CD4-positive, alpha-beta T cell treated with Interleukin-4 for 1 hour (primary cell): ENCODE data around the gene ITGA1.
"Not testable (repeated sequence)": the region's sequence is repeated elsewhere in the genome, so short reads cannot be mapped to it uniquely, and the experiment has no call there.

Experiments
- DNase-seq, 2 donors: peaks; one replicate each; pipeline ENCODE4 v3.0.0-alpha.2; 2020 to 2022

The ITGA1 gene

DNA sequence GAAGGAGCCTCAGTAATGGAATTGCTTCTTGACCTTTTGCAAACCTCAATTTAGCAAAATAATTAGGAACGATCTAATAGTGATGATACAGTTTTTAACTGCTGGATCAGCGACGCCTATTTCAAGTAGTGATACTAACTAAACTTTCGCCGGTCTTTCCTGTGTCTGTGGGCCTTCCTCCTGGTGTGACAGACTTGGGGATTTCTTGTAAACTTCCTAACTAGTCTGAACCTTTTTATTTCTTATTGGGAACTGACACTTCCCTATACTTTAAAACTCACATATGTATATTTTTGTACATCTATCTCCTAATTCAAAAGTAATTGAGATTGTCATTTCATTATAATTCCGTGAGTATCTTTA lies 15.2 kb downstream of the ITGA1 start:
- DNase-seq = no peak

GRCh38 chr5:52804387-52804791 lies 16.7 kb downstream of the ITGA1 start:
- no peak for DNase-seq

DNA sequence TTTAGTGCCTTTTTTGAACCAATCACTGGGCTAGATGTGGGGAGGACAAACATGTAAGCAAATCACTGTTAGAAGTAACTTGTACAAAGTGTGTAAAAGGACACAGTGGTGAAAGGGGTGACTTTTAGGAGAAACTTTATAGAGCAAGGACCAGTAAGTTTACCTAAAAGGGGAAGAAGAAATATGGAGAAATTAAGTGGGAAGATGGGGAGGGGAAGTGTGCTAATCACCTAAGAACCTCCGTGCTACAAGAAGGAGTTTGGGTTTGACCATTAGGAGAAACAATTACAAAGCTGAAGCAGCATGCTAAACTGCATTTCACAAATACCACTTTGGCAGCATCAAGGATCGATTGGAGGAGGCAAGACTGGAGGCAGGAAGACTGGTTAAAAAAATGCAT lies 17.3 kb downstream of the ITGA1 start:
- DNase-seq = no peak

GRCh38 chr5:52805615-52806014 lies 17.9 kb downstream of the ITGA1 start:
- no peak for DNase-seq

GRCh38 chr5:52807037-52807436 lies 19.3 kb downstream of the ITGA1 start:
- DNase-seq = no peak

DNA sequence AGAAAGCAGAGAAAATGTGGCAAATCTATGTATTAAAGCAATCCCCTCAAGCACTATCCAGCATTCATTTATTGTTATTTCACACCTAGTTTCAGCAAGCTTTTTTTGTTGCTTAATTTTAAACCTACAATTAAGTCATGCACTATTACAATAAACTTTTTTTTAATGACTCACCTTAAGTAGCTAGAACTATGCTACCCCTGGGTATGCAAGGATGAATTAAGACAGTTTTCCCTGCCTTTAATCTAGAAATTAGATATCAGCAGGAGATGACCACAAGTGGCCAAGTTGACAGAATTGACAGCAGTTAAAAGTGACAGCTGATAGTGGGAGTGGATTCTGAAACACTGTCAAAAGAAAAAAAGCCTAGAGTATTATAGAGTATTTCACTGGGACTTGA lies 20.0 kb downstream of the ITGA1 start:
- no peak for DNase-seq

GRCh38 chr5:52808316-52808901 lies 20.7 kb downstream of the ITGA1 start:
- DNase-seq = no peak

DNA sequence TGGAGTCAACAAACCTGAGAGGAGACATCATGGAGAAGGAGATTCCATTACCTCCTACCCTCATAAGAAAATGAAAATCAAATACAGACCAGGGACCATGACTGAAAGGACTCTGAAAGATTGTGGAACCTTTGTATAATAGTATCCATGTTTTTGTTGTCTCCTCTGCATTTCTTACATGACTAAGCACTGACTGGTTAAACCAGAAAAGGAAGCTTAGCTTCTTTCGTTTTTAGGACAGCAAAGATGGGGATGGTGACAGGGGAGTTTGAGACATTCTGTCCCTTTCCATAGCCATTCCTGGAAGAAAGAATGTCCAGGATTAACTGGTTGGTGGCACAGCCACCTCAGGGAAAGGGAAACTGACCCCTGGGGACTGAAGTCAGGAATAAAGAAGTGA lies 22.2 kb downstream of the ITGA1 start:
- DNase-seq = no peak

DNA sequence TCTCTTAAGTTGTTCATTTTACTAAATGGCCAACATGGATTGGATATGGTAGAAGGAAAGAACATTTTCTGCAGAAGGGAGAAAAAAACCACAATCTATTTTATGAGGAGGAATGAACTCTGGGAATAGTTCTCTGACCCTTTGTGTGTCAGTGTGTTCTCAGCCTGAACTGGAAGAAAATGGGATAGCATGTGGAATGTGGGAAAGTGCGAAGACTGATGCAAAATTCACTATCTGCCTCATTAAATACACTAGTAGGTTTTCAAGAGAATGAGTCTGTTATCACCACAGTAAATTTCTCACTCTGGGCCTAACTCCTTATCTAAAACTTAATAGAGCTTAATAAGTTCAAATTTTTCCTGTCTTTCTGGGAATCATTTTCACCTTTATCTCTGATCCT lies 22.7 kb downstream of the ITGA1 start:
- no peak for DNase-seq

DNA sequence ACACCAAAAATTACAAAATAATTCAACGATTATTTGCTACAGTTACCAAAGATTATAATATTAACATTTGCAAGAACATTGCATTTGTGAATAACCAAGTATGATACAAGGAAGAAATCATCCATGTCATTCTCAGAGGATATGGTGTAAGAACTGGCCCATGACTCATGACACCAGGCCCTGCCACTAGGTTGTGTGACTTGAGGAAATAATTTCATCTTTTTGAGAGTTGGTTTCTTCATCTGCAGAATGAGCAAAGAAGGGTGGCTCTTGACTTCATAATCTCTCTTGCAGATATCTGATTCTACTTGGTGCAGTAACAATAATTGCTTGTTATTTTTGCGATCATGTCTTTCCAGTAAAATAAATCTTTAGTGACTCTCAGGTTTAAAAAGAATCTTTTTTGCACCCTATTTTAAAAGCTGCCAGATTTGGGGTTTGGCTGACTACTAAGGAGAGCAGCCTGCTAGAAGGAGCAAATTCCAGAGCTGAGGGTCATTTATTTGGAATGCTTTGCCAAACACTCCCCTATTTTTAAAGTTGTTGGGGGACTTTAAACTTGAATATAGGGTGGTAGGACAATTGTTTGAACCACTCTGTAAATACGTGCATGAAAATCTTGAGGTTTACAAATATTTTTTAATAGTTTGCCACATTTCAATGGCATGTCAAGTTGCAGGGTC lies 23.5 kb downstream of the ITGA1 start:
- DNase-seq = peak in 1 of 2 donors; percentile 41

- DNase-seq = no peak
These were observed 26.8 kb downstream of the ITGA1 start for GRCh38 chr5:52814352-52815148.

DNA sequence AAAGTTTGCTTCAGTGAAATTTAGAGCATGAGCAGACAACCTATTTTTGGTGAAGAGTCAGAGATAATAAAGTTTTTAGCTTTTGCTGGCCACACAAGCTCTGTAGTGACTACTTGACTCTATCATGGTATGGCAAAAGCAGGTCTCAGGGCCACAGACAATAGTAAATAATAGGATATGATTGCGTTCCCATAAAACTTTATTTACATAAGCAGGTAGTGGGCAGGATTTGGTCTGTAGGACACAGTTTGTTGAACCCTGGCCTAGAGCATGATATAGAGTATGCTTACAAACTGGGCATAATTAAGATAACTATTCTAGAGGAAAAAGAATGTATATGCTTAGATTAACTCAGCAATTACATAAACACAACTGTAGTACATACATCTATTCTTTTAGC lies 30.1 kb downstream of the ITGA1 start:
- DNase-seq = no peak

- DNase-seq = no peak
These were observed 30.6 kb downstream of the ITGA1 start for GRCh38 chr5:52818360-52818759.

GRCh38 chr5:52818807-52819206 lies 31.1 kb downstream of the ITGA1 start:
- not testable (repeated sequence) for DNase-seq

- DNase-seq = no peak
These were observed 34.2 kb downstream of the ITGA1 start for GRCh38 chr5:52821901-52822300.

DNA sequence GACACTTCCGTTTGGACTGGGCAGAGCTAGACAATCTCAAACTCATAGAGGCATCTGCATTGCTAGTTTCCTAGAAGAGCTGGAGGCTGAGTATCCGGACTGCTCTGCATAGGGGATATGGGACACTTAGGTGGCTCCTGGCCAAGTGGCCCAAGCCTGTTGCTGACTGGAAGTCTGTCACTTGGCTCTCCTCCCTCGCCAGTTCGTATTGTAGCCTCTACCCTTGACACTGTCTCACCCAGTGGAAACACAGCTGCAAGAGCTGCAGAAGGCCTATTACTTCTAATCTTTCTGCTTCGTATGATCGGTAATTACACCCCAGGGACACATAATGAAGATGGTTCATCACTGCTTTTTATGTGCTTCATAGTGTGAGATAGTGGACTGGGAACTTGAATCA lies 34.7 kb downstream of the ITGA1 start:
- DNase-seq = no peak

GRCh38 chr5:52824827-52825226 lies 37.1 kb downstream of the ITGA1 start:
- no peak for DNase-seq

- no peak for DNase-seq
These were observed 38.1 kb downstream of the ITGA1 start for GRCh38 chr5:52825826-52826225.

DNA sequence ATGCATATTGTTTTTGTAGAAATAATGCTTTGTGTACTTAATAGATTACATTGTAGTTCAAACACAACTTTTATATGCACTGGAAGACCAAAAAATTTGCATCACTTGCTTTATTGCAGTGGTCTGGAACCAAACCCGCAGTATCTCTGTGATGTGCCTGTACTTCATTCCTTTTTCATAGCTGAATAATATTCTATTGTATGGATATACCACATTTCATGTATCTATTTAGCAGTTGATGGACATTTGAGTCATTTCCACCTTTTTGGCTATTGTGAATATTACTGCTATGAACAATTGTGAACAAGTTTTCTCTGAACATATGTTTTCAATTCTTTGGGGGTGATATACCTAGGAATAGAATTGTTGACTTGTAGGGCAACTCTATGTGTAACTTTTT lies 40.1 kb downstream of the ITGA1 start:
- no peak for DNase-seq

DNA sequence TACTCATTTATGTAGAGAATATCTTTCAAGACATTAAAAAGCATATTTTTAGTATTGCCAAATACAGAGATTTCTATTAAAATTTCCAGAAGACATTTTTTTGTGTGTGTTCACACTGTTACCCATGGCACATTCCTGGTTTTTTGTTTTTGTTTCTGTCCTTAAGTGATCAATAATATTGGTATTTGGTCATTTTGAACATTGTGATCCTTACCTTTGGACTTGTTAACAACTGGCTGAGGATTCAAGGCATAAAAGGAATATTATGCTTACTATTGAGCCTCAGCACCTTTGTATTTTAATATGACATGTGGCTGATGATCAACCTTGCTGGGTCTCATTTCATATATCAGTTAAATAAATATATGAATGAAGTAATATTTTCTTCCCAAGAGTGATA lies 41.9 kb downstream of the ITGA1 start:
- no peak for DNase-seq

DNA sequence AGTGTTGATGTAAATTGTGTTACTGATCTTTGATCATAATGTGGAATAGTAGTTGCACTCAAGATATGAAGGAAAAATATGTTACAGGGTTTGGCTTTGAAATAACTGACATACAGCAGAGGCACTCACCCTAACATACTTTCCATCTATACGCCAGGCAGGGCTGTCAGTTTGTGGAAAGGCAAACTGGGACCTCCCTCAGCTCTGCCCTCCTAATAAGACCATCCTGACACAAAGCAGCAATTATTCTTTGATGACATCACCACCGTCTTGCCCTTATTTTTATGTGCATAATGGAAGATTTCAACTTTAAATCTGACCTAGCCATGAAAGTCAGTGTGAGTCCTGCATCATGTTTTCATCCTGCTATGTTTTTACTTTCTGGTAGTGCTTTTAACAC lies 42.9 kb downstream of the ITGA1 start:
- DNase-seq = no peak

DNA sequence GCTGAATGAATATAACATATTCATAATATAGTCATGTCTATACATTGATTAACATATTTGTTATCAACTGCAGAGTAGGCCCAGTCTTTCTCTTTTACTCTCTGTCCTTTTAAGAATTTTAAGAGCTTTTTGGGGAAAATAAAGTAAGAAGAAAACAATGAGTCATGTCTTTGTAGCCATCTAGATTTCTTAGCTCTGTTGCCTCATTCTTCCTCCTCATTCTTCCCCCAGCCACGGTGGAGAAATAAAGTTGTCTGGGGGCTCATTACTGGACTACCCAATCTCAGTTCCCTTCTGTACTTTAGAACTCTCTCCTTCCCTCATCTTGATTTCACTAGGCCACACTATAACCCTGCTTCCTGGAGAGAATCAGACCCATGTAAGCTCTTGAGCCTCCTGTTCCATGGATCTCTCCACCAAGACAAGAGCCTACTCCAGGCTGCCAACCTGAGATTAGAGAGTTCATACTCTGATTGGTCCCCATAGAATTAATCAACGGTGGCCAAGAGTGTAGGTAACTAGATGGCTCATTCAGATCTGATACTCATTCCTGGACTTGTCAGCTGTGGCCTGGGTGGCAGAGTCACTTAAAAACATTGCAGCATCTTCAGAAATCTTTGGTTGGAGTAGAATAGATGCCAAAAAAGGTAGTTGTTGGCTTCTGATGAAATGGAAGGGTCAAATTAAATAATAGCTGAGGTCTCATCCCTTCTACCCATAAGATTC lies 44.2 kb downstream of the ITGA1 start:
- DNase-seq = no peak

- no peak for DNase-seq
These were observed 46.6 kb downstream of the ITGA1 start for GRCh38 chr5:52834320-52834719.

- no peak for DNase-seq
These were observed 49.4 kb downstream of the ITGA1 start for GRCh38 chr5:52837068-52837467.
